K562 (cell line): ENCODE results near the gene AFAP1. TPM values are rescaled to one million over a fixed set of nuclear protein-coding genes. Genes with fewer than 3 reads are reported as not detected.

Source experiments
- ZNF24 ChIP-seq: fragments of 450-650 bp; IDR thresholded peaks from 2 replicates; pipeline ENCODE4 v1.6.1; 2016
- ZNF766 ChIP-seq: fragments of 200-800 bp; sonication (Bioruptor generic); conservative IDR thresholded peaks from 2 replicates; pipeline ENCODE4 v1.6.1; 2016; ENCODE audit warnings: missing genetic modification characterization, missing compliant biosample characterization
- polyA plus RNA-seq, 8 experiments: library from polyadenylated mRNA; depleted of rRNA in 4 of 8; stranded (reverse) in 5 of 8; unstranded in 3 of 8; fragments of >200 nt; fragmentation: Nextera tagmentation in 2 of 8; fragmentation: Illumina TruSeq in 1 of 8; extraction: Ambion mirVana in 2 of 8; extraction: Trizol in 1 of 8; gene quantifications; 2 replicates each; pipeline versions ENCODE4 v1.2.1 to v1.2.3, GENCODE V29; 2011 to 2014; ENCODE audit warnings: inconsistent platforms in 1 of 8, missing spikeins in 1 of 8
- total RNA-seq, 7 experiments: library from RNA; depleted of rRNA in 6 of 7; stranded (reverse); fragments of >200 nt in 6 of 7; fragmentation: Illumina TruSeq in 2 of 7; extraction: Trizol in 2 of 7; gene quantifications; 2 replicates each; pipeline versions ENCODE4 v1.2.1 to v1.2.3, GENCODE V29; 2011 to 2021; ENCODE audit warnings: low replicate concordance in 1 of 7
- TF ChIP-seq, protein P1 (sequence below), 2 experiments: fragments of 450-650 bp in 1 of 2; sonication (generic) in 1 of 2; formaldehyde crosslinking in 1 of 2; IDR thresholded peaks; 2 replicates each; pipeline versions ENCODE4 v1.7.1 to v1.9.0; 2016 to 2022; ENCODE audit warnings: inconsistent platforms in 1 of 2, mild to moderate bottlenecking in 1 of 2, missing genetic modification reagents in 1 of 2

Gene AFAP1
- total and polyA plus RNA-seq, 9 of the 15 experiments (the other 6 are each of a cell fraction or from before 2014, with no cell fraction given), result 0.07 to 0.42 (median 0.12) TPM; not detected in 1

- TF ChIP-seq, protein P1, sequence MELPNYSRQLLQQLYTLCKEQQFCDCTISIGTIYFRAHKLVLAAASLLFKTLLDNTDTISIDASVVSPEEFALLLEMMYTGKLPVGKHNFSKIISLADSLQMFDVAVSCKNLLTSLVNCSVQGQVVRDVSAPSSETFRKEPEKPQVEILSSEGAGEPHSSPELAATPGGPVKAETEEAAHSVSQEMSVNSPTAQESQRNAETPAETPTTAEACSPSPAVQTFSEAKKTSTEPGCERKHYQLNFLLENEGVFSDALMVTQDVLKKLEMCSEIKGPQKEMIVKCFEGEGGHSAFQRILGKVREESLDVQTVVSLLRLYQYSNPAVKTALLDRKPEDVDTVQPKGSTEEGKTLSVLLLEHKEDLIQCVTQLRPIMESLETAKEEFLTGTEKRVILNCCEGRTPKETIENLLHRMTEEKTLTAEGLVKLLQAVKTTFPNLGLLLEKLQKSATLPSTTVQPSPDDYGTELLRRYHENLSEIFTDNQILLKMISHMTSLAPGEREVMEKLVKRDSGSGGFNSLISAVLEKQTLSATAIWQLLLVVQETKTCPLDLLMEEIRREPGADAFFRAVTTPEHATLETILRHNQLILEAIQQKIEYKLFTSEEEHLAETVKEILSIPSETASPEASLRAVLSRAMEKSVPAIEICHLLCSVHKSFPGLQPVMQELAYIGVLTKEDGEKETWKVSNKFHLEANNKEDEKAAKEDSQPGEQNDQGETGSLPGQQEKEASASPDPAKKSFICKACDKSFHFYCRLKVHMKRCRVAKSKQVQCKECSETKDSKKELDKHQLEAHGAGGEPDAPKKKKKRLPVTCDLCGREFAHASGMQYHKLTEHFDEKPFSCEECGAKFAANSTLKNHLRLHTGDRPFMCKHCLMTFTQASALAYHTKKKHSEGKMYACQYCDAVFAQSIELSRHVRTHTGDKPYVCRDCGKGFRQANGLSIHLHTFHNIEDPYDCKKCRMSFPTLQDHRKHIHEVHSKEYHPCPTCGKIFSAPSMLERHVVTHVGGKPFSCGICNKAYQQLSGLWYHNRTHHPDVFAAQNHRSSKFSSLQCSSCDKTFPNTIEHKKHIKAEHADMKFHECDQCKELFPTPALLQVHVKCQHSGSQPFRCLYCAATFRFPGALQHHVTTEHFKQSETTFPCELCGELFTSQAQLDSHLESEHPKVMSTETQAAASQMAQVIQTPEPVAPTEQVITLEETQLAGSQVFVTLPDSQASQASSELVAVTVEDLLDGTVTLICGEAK (IDR thresholded peaks at IDR 0.05), result no peak
- TF ChIP-seq, protein P1 (CRISPR knock-in tag; IDR thresholded peaks at IDR 0.05), result no peak
- TF ChIP-seq ZNF24 (no peak), ZNF766 (CRISPR knock-in tag) (no peak)
These were observed 162.5 kb downstream of the AFAP1 start (continued) for GRCh38 chr4:7777017-7777710.
